Cardiac muscle cell (in vitro differentiated cells and primary cell): Measurements from ENCODE around the gene ISY1. TPM values are rescaled to one million over a fixed set of nuclear protein-coding genes. Genes with fewer than 3 reads are reported as not detected.

Experiments used
- DNase-seq, 2 donors: peaks; one replicate each; pipeline versions ENCODE4 v3.0.0 to v3.0.0-alpha.2; 2010 to 2017; ENCODE audit warnings: low read depth in 1 of 2, low spot score in 1 of 2
- H3K27ac ChIP-seq: fragments of 200-600 bp; sonication (generic); 2 replicates; pipeline ENCODE4 v1.5.1; 2016
- H3K27me3 ChIP-seq: fragments of 200-600 bp; sonication (generic); 2 replicates; pipeline ENCODE4 v1.6.0; 2016; ENCODE audit warnings: control low read depth
- H3K36me3 ChIP-seq: fragments of 200-600 bp; sonication (generic); 2 replicates; pipeline ENCODE4 v1.5.1; 2016; ENCODE audit warnings: control low read depth
- H3K4me1 ChIP-seq: fragments of 200-600 bp; sonication (generic); 2 replicates; pipeline ENCODE4 v1.8.1; 2017; ENCODE audit warnings: low read depth, mild to moderate bottlenecking, mixed run types
- H3K4me3 ChIP-seq: fragments of 200-600 bp; sonication (generic); 2 replicates; pipeline ENCODE4 v1.5.1; 2016; ENCODE audit warnings: mild to moderate bottlenecking
- H3K9me3 ChIP-seq: fragments of 200-600 bp; sonication (generic); 2 replicates; pipeline ENCODE4 v1.5.1; 2017; ENCODE audit warnings: low read depth, mild to moderate bottlenecking, control low read depth
- polyA plus RNA-seq: library from polyadenylated mRNA; unstranded; fragments of >200 nt; fragmentation: Nextera tagmentation; extraction: Ambion mirVana; gene quantifications from 2 replicates; pipeline ENCODE4 v1.2.1, GENCODE V29; 2016
- total RNA-seq: library from RNA; depleted of rRNA; stranded (reverse); fragments of >200 nt; gene quantifications from 2 replicates; pipeline ENCODE4 v1.2.3, GENCODE V29; 2016
- TF ChIP-seq, protein P1 (sequence below): IDR thresholded peaks from 2 replicates; pipeline ENCODE4 v1.5.1; 2012; ENCODE audit warnings: low read depth, mild to moderate bottlenecking, low read length

ISY1 gene
- total and polyA plus RNA-seq, 2 experiments from 2014 or later = 17.5 to 44.7 TPM

DNA sequence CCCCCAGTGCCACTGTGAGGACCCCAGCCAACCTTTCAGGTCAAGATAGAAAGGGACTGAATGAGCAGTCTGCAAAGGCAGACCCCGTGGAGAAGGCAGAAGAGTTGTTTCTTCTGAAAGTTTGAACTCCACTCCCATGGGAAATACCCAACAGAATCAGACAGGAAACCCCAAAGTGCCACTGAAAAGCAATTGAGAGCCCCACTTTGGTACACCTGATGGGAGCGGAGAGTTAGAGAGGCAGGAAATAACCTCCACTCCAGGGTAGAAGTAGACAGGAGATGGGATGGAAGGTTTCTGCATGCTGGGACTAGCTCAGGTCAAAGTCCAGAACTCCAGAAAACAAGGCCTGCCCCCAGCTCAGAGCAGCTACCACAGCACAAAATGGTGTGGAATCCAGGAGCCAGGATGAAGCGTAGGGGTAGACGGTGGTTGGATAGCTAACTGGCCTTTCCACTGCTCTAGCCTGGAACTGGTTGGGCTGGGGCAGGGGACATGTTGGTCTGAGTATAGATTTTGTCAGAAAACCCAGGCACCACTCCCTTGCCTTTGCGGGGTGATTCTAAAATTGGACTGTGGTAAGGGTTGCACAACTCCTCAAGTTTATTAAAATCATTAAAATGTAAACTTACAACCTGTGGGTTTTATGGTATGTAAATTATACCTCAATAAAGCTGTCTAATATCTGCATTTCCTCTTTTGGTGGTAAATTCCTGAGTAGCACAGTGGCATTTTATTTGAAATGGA, 37.4 kb downstream of the ISY1 start:
- Histone ChIP-seq H3K4me3 (no peak overlapping the region), H3K36me3 (no peaks in the 10 kb centered on the region), H3K27me3 (no peaks in the 10 kb centered on the region), H3K4me1 (peaks cover 13% of the 10 kb centered on the region), H3K27ac (no peak overlapping the region), H3K9me3 (no peaks in the 10 kb centered on the region)
- no peak for DNase-seq
- TF ChIP-seq, protein P1, sequence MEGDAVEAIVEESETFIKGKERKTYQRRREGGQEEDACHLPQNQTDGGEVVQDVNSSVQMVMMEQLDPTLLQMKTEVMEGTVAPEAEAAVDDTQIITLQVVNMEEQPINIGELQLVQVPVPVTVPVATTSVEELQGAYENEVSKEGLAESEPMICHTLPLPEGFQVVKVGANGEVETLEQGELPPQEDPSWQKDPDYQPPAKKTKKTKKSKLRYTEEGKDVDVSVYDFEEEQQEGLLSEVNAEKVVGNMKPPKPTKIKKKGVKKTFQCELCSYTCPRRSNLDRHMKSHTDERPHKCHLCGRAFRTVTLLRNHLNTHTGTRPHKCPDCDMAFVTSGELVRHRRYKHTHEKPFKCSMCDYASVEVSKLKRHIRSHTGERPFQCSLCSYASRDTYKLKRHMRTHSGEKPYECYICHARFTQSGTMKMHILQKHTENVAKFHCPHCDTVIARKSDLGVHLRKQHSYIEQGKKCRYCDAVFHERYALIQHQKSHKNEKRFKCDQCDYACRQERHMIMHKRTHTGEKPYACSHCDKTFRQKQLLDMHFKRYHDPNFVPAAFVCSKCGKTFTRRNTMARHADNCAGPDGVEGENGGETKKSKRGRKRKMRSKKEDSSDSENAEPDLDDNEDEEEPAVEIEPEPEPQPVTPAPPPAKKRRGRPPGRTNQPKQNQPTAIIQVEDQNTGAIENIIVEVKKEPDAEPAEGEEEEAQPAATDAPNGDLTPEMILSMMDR = no peak

DNA sequence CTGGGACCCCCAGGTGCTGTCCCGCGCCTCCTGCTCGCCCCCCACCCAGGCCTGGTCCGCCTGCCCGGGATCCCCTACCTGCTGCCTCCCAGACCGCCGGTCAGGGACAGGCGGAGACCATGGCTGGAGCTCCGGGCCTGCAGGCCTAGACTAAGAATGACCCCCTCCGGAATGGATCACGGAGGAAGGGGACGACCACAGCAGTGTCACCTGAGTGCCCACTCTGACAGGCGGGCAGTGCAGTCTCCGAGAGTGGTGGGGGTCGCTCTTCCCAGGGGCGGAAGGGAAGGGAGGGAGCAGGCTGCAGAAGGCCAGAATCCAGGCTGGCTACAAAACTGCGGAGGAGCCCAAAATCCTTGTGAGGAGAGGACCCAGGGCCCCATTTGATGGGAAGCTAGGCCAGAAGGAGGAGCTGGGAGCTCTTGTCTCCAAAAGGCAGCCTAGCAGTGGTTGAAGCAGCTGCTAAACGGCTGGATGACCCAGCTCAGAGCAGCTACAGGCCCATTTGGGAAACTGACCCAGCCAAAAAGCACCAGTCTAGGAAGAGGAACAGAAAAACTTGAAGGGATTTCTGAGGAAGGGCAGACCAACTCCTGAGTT, 38.4 kb downstream of the ISY1 start:
- H3K9me3 ChIP-seq = no peaks in the 10 kb centered on the region
- peak; percentile 30 to 31 for DNase-seq
- TF ChIP-seq, protein P1 = no peak
- H3K36me3 ChIP-seq = no peaks in the 10 kb centered on the region
- no peaks in the 10 kb centered on the region for H3K27me3 ChIP-seq
- H3K27ac ChIP-seq = peak overlapping the region; percentile 22
- peaks cover 13% of the 10 kb centered on the region for H3K4me1 ChIP-seq
- H3K4me3 ChIP-seq = peak overlapping the region; percentile 74

DNA sequence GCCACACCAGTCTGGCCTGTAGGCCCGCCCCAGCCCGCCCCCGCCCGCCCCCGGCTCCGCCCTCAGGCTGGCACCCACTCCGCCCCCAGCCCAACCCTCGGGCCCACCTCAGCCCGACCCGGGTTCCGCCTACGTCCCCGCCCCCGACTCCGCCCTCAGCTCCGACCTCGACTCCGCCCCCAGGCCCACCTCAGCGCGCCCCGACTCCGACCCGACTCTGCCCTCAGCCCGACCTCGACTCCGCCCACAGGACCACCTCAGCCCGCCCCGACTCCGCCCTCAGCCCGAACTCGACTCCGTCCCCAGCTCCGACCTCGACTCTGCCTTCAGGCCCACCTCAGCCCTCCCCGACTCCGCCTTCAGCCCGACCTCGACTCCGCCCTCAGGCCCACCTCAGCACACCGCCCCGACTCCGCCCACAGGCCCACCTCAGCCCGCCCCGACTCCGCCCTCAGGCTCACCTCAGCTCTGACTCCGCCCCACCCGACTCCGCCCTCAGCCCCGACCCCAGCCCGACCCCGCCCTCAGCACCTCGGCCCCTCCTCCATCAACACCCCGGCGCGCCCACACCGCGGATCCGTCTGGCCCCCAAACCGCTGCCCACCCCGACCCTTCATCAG, 39.0 kb downstream of the ISY1 start, which contains the start of gene RAB43:
Gene RAB43, minus strand, starts transcription at position 13 of the 620 bp plus-strand sequence. CDS start 315 bp downstream, outside the sequence.
- peak within 1 kb of the TSS; percentile 62 for H3K27ac ChIP-seq
- peak within 1 kb of the TSS; percentile 74 for H3K4me3 ChIP-seq
- TF ChIP-seq, protein P1 = no peak

DNA sequence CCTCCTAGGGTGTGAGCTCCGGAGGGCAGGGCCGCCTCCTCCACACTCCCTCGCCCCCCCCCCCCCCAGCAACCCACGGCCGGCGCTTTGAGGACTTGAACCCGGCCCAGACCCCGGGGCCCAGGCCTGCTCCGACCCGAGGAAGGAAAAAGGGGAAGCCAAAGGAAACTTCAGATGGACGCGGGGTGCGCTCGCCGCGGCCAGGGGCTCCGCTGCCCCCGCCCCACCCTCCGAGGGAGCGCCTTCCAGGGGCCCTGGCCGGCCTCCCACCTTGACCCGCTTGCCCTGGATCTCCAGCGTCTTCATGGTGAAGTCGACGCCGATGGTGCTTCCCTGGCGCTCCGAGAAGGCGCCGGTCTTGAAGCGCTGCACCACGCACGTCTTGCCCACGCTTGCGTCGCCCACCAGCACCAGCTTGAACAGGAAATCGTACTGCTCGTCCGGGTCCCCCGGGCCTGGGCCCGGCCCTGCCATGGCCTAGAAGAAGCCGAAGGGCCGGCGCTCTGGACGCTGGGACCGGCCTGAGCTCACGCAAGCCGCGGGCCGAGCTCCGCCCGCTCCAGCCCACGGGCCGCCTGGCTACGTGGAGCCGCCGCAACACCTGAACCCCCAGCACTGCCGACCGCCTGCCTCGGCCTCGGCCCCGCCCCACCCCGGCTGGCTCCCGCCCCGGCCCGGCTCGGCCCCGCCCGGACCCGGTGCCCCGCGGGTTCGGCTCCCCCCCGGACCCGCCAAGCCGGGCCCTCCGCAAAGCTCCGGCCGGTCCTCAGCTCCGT, 39.7 kb downstream of the ISY1 start:
- Histone ChIP-seq H3K9me3 (no peaks in the 10 kb centered on the region), H3K27ac (peak overlapping the region; percentile 62), H3K4me1 (peaks cover 22% of the 10 kb centered on the region), H3K4me3 (peak overlapping the region; percentile 74), H3K27me3 (no peaks in the 10 kb centered on the region), H3K36me3 (no peaks in the 10 kb centered on the region)
- TF ChIP-seq, protein P1 = no peak
- peak in 1 of 2 donors; percentile 30 for DNase-seq

More for the DNA sequence above, 39.0 kb downstream of the ISY1 start, which contains the start of gene RAB43:
- Histone ChIP-seq H3K36me3 (no peaks in the 10 kb centered on the region), H3K27me3 (no peaks in the 10 kb centered on the region), H3K4me1 (peaks cover 15% of the 10 kb centered on the region), H3K9me3 (no peaks in the 10 kb centered on the region)
- peak; percentile 94 to 97 for DNase-seq
